Measurements from ENCODE around the gene C7orf57.
"Not testable (repeated sequence)": the region's sequence is repeated elsewhere in the genome, so short reads cannot be mapped to it uniquely, and the experiment has no call there.

C7orf57 gene

DNA sequence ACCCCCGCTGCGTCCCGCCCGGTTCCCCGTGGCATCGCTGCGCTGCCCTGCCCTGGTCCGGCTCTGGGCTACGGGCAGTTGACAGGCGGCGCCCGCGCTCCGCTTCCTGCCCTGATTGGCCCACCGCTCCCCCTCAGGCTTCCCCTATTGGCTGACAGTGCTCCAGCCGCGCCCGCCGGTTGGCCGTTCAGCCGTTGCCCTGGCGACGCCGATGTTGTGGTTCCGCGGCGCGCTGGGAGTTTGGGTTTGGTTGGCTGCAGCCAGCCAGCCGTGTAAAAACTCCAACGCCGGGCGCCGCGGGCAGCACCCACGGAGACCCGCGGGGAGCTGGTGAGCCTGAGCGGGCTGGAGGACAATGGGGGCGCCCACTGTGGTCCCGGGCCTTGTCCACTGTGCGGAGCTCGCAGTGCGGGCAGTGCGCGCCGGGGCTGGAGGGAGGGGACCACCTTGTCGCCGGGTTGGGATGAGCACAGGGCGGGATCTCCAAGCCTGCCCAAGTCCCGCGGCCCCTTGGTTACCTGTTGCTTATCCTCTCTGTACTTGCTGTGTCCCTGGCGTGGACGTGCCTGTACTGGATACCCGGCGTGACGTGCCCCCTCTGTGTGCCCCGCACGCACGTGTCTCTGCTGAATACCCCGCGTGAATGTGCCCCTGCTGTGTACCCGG is at the start of gene C7orf57:
Gene C7orf57 (plus strand): TSS at position 243 of the 666 bp plus-strand sequence. CDS start 766 bp downstream, outside the sequence.
- peak; percentile 45 for DNase-seq (ENCODE audit: low read depth, low spot score)

DNA sequence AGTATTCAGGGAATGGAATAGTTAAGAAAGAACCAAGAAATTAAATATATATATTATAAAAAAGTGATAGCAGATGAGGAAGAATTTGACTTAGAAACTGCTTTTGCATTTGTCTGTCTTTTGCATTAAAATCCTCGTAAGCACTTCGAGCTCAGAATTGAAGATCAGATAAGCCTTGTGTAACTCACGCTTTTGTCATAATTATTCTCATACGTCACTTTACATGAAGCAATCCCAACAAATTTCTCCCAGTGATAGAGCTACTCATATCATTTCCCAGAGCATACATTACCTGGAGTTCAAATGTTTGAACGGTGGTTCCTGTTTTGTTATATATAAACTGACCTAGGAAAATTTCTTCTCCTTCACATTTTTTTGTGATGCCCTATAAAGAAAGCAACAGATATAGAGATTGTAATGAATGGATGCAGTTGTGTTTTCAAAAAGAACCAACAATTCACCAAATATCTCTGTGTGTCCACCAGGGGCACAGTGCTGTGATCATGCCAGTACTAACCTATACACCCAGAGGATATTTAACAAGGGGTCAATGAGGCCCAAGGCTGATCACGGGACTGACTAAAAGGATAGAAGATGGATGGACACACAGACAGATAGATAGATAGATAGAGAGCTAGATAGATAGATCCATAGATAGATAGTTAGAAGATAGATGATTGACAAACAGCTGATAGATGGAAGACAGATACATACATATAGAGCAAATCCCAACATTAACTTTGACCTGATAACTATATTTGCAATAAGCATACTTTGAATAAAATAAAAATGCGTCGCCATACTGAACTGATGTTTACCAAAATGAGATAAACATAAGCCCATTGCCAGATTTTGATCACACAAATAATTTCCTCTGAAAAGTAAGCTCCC is 46.6 kb upstream of the C7orf57 start:
- DNase-seq (ENCODE audit: low read depth, low spot score): no peak

DNA sequence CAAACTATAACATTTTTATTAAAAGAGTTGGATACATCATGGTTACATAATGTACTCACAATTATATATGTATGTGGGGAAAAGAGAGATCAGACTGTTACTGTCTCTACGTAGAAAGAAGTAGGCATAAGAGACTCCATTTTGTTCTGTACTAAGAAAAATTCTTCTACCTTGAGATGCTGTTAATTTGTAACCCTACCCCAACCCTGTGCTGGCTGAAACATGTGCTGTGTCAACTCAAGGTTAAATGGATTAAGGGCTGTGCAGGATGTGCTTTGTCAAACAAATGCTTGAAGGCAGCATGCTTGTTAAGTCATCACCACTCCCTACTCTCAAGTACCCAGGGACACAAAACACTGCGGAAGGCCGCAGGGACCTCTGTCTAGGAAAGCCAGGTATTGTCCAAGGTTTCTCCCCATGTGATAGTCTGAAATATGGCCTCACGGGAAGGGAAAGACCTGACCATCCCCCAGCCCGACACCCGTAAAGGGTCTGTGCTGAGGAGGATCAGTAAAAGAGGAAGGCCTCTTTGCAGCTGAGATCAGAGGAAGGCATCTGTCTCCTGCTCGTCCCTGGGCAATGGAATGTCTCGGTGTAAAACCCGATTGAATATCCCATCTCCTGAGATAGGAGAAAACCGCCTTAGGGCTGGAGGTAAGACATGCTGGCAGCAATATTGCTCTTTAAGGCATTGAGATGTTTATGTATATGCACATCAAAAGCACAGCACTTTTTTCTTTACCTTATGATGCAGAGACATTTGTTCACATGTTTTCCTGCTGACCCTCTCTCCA is 45.5 kb upstream of the C7orf57 start:
- DNase-seq (ENCODE audit: low read depth, low spot score): not testable (repeated sequence)

DNA sequence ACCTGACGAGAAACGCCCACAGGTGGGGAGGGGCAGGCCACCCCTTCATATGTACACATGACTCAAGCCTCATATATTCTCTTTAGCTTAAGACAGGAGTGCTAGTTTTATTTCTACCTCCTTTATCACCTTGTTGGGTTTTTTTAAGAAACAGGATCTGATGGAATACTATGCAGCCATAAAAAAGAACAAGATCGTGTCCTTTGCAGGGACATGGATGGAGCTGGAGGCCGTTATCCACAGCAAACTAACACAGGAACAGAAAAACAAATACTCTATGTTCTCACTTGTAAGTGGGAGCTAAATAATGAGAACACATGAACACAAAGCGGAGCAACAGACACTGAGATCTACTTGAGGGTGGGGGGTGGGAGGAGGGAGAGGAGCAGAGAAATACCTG is 44.8 kb upstream of the C7orf57 start:
- DNase-seq (ENCODE audit: low read depth, low spot score): no peak

DNA sequence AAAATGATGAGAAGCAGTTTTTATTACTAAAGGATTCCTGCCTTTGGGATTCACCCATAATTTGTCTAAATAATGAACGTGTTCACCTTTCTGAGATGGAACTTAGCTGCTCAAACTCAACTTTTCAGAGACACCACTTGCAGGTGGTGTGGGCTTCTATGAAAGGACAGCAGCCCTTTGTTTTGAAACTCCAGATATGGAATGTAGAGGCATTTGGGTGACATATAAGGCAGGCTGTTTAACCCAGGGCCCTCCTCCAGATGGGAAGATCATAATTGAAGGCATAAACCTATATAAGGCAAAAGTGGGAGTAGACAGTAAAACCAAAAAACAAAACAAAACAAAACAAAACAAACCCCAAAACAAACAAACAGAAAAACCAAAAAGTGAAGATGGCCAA is 44.1 kb upstream of the C7orf57 start:
- no peak for DNase-seq (ENCODE audit: low read depth, low spot score)

DNA sequence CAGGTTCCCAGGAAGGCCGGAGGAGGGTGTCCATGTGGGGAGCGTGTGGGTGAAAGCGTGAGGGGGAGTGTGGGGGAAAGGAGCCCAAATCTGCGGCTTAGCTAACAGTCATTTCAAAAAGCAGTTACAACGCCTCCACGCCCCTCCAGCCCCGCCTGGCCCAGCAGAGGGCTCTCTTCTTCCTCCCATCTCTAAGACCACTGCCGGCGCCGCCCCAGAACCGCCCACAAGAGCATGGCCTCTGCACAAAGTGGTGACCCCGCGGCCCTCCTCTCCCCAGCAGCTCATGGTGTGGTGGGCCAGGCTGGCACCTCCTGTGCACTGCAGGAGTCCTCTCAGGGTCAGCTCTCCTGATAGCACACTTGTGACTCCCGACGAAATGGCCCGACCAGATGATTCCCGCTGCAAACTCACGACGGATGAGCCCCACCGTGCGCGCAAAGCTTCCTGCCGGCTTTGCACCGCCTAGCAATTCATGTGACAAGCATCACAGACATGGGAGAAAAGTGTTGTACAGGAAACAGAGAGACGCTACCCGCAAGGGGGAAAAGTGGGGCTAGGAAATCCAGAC is 43.5 kb upstream of the C7orf57 start:
- peak; percentile 39 for DNase-seq (ENCODE audit: low read depth, low spot score)

DNA sequence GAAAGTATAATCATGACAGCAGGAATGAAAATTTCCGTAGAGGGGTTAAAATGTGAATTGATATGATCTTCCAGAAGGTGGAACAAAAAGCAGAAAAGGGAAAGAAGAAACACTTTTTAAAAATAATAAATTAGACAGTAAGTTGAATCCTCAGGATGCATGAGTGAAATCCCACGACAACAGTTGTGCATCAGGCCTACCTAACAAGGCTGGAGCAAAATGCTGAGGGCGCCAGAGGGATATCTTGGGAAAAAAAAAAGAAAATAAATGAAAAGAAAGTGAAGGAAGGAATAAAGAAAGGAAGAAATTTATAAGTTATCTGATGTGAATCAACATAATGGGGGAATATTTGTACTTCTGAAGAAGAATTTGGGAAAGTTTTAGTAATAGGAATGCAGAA is 42.9 kb upstream of the C7orf57 start:
- no peak for DNase-seq (ENCODE audit: low read depth, low spot score)

DNA sequence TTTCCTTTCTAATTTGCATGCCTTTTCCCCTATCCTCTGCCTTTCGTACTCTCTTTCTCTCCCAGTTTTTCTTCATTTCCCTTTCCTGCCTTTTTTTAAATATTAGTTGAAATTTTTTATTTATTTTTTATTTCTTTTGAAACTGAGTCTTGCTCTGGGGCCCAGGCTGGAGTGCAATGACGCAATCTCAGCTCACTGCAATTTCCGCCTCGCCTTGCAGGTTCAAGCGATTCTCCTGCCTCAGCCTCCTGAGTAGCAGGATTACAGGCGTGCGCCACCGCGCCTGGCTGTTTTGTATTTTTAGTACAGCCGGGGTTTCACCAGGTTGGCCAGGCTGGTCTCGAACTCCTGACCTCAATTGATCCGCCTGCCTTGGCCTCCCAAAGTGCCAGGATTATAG is 35.9 kb upstream of the C7orf57 start:
- no peak for DNase-seq (ENCODE audit: low read depth, low spot score)

DNA sequence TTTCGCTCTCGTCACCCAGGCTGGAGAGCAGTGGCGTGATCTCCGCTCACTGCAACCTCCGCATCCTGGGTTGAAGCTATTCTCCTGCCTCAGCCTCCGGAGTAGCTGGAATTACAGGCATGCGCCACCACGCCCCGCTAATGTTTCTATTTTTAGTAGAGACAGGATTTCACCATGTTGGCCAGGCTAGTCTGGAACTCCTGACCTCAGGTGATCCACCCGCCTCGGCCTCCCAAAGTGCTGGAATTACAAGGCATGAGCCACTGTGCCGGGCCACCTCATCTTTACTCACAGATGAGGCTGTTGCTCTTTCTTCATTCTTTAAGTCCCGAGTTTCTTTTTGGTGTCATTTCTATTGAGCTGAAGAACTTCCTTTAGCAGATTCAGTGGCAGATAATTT is 35.2 kb upstream of the C7orf57 start:
- not testable (repeated sequence) for DNase-seq (ENCODE audit: low read depth, low spot score)

DNA sequence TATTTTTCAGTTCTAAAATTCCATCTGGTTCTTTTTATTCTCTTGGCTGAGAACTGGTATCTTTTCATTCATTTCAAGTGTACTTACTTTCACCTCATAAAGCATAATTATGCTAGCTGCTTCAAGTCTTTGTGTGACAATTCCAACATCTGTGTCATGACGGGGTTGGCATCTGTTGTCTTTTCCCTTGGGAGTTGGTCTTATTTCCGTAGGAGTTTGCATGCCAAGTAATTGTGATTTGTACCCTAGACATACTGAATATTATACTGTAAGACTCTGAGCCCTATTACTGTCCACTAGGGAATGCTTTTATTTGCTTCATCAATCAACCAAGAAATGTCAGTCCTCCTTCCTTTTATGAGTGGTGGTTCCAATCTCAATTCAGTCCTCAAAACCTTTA is 31.3 kb upstream of the C7orf57 start:
- DNase-seq (ENCODE audit: low read depth, low spot score): no peak

DNA sequence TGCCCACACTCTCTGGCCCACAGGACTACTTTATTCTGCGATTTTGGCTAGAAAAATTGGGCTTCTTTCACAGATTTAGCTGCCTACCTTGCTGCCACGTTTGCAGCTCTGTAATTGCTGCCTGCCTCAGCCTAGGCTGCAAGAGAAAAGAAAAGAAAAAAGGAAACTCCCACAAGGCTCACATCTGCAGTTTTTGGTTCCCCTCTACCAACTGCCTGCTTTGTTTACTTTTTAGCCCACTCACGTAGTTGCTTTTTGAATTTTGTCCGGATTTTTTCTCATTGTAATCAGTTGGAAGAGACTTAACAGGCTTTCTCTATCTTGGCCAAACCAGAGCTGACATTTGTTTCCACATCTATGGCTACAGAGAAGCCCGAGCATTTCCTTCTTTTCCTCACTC is 30.7 kb upstream of the C7orf57 start:
- DNase-seq (ENCODE audit: low read depth, low spot score): no peak

DNA sequence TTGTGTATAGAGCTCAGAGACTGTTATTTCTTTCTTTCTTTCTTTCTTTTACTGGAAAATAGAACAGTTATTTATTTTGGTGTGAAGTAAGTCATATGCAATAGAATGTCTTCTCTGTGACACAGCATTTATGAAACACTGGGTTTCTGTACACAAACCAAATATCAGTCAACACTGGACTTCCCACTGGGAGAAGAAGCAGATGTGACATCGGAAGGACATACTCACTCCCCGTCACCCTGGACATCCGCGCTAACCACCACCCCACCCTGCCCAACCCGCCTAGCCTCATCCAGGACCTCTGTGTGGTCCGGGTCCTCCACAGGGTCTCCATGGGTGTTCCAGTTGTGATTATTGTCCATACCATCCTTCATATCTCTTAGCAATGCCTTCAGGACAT is 28.5 kb upstream of the C7orf57 start:
- DNase-seq (ENCODE audit: low read depth, low spot score): no peak

DNA sequence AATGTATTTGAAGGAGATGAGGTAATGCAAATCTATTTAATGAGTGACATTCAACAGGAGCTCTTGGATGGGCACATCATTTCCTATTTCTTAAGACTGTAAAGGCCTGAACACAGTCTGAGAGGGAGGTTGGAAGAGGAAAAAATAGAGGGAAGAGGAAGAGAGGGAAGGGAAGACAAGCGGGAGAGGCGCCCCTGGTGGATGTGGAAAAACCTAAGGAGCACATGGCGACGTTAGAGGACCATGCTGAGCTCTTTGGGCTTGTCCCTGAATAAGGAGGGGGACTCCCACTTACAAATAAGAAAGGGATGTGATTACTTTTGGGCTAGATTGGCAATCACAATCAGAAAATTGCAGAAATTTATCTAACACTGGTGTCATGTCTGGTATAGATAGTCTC is 26.1 kb upstream of the C7orf57 start:
- no peak for DNase-seq (ENCODE audit: low read depth, low spot score)

DNA sequence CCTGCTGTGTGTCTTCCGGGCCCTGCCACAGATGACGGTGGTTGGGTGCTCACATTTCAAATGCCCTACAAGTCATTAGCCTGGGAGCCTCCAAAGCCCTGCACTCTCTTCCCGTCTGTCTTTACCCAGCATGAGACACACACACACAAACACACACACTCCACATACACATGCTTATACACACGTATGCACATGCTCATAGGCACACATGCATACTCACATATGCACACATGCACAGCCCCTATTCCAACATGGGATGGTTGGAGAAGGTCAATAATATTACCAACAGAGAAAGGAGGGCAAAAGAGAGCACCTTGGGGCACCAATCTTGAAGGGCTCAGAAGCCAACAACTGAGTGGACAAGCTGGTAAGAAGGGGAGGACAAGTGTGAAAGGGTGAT is 25.4 kb upstream of the C7orf57 start:
- DNase-seq (ENCODE audit: low read depth, low spot score): no peak

DNA sequence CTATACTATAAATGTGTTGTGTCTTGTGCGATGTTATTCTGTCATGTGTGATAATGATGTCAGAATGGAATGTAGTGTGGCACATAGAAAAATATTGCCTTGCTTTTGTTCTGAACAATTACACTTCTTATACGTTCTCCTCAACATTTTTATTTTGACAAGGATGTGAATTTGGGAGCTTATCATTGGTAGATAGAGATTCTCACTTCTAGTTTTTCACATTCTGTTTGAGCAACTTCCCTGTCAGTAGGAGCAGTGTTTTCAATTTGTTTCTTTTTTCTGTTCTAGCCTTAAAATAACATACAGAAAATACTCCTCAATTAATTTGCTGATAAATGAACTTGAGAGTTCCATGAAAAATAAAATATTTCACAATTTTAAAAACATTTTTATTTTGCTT is 24.0 kb upstream of the C7orf57 start:
- no peak for DNase-seq (ENCODE audit: low read depth, low spot score)

DNA sequence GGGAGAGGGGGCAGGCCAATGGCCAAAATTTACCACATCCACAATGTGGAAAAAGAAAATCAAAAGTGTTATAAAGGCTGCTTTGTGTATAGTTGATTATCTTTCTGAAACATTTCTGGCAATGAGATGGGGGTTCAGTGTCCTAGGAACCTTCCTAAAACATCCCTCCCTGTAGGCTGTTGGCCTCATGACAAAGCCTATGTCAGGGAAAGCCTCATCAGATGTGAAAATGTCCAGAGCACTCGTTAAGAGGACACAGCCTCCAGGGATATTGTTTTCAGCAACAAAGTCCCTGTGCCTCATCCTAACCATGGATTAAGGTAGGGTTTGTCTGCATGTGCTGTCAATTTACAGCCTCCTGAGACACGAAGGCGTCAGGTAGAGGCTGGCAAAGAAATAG is 23.4 kb upstream of the C7orf57 start:
- no peak for DNase-seq (ENCODE audit: low read depth, low spot score)

DNA sequence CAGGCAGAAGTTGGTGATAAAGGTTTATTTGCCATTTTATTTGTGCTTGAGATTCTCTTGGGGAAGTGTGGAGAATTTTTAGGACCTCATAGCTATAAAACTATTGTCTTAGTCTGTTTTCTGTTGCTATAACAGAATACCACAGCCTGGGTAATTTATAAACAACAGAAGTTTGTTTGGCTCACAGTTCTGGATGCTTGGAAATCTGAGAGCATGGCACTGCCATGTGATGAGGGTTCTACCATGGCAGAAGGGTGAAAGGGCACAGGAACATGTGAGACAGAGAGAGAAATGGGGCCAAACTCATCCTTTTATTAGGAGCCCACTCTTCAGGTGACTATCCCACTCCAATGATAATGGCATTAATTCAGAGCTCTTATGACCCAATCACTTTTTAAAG is 18.7 kb upstream of the C7orf57 start:
- no peak for DNase-seq (ENCODE audit: low read depth, low spot score)

DNA sequence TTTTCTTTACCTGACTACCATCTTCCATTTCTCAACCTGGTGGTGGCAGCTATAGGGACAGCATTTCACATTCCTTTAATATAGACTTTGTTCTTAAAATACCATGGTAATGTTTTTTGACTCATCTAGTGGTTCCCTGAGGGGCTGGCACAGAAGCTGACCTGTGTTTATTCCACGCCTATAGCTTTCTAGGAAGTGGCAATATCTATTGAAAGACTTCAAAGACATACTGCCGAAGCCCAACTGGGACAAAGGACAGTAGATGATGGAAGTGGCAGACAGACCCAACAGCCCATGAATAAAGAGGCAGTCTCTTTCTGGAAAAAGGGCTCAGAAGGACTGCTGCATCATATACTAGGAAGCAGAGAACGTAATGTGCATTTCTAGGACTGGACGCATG is 17.7 kb upstream of the C7orf57 start:
- no peak for DNase-seq (ENCODE audit: low read depth, low spot score)

DNA sequence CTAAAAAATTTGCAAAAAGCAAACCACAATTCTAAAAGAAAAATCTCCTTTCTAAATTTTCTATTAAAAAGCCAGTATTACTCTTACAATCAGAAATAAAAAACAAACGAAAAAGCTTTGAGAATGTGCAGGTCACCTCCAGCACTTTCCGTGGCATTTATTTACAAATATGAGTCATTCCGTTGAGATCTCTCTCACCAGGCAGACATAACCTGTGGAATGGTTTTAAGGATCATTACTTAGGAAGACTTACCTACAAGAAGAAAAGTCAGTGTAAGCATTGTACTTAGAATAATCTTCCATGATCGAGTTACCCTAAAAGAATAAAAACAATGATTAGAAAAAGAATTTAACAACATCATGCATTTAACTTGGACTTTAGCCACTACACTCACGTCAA is 9.7 kb upstream of the C7orf57 start:
- no peak for DNase-seq (ENCODE audit: low read depth, low spot score)

DNA sequence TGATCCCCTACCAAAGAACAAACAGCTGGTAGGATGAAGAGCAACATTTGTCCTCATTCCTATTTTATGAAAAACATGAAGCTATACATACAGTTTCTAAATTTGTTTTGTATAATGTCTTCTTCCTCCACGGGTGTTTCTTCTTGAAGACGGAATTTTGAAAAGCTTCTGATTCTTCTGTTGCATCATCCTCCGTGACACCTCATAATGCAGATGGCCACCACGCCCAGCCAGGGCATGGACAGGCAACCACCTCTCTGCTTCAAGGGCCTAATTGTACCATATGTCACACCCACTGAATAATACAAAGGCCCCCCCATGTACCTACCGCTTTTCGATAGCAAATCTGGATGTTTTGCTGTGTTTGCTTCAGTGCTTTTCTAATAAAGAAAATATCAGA is 6.4 kb upstream of the C7orf57 start, which contains the start of gene SUN3:
Gene SUN3 (minus strand): TSS at position 170 of the 400 bp plus-strand sequence. CDS start 169 bp downstream, at position 1.
- no peak for DNase-seq (ENCODE audit: low read depth, low spot score)

DNA sequence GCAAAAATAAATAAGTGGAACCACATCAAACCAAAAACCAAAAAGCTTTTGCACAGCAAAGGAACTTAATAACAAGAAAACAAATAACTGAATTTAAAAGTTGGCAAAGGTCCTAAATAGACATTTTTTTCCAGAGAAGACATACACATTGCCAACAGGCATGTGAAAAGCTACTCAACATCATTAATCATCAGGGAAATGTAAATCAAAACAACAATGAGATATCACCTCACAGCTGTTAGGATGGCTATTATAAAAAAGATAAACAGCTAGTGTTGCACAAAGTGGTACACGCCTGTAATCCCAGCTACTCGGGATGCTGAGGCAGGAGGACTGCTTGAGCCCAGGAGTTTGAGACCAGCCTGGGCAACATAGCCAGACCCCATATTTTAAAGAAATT is 4.2 kb upstream of the C7orf57 start:
- DNase-seq (ENCODE audit: low read depth, low spot score): no peak

DNA sequence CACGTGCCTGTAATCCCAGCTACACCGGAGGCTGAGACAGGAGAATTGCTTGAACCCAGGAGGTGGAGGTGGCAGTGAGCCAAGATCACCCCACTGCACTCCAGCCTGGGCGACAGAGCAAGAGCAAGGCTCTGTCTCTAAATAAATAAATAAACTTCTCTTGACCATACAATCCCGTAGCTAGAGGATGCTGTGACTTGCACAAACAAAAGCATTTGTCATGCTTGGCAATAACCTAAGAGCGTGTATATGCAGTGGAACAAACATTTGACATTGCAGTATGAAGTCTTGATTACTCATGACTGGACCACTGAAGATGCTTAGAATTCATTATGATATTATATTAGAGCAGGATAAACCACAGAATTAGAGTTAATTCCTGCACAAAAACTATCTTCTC is 1.4 kb upstream of the C7orf57 start:
- DNase-seq (ENCODE audit: low read depth, low spot score): no peak
